Sigmoid colon (tissue), 7 donors: ENCODE results near the gene ANO2. TPM values are rescaled to one million over a fixed set of nuclear protein-coding genes. Genes with fewer than 3 reads are reported as not detected.

Experiments used
- DNase-seq: peaks from one replicate; pipeline ENCODE4 v3.0.0-alpha.2; 2019
- H3K27ac ChIP-seq, 4 donors: fragments of 200-600 bp; sonication (generic); one replicate each; pipeline ENCODE4 v1.5.1; 2016 to 2019; ENCODE audit warnings: mild to moderate bottlenecking in 1 of 4
- H3K27me3 ChIP-seq, 3 donors: fragments of 200-600 bp; sonication (generic); one replicate each; pipeline ENCODE4 v1.5.1; 2019; ENCODE audit warnings: mild to moderate bottlenecking in 1 of 3
- H3K36me3 ChIP-seq, 4 donors: fragments of 200-600 bp; sonication (generic); one replicate each; pipeline ENCODE4 v1.5.1; 2016 to 2019
- H3K4me1 ChIP-seq, 4 donors: fragments of 200-600 bp; sonication (generic); one replicate each; pipeline ENCODE4 v1.5.1; 2017 to 2019
- H3K4me3 ChIP-seq, 4 donors: fragments of 200-600 bp; sonication (generic); one replicate each; pipeline ENCODE4 v1.5.1; 2017 to 2019; ENCODE audit warnings: mild to moderate bottlenecking in 2 of 4, moderate library complexity in 1 of 4
- H3K9me3 ChIP-seq, 4 donors: fragments of 200-600 bp in 3 of 4; sonication (generic) in 3 of 4; one replicate each; pipeline versions ENCODE4 v1.5.1 to v1.6.1; 2013 to 2019
- CTCF ChIP-seq, 4 experiments: fragments of 450-650 bp in 3 of 4; fragments of 200-600 bp in 1 of 4; IDR thresholded peaks; one replicate each; pipeline ENCODE4 v1.5.1; 2016 to 2019; ENCODE audit warnings: antibody characterized with exemption in 4 of 4, mild to moderate bottlenecking in 3 of 4, moderate library complexity in 2 of 4
- EP300 ChIP-seq, 4 donors: sonication (generic); formaldehyde crosslinking; IDR thresholded peaks; one replicate each; pipeline ENCODE4 v1.6.1; 2017; ENCODE audit warnings: antibody characterized with exemption in 4 of 4
- POLR2A ChIP-seq, 2 donors: fragments of 450-650 bp; IDR thresholded peaks; one replicate each; pipeline ENCODE4 v1.6.1; 2016; ENCODE audit warnings: antibody characterized with exemption in 2 of 2, mild to moderate bottlenecking in 2 of 2, moderate library complexity in 2 of 2
- POLR2AphosphoS5 ChIP-seq, 4 donors: sonication (generic); formaldehyde crosslinking; IDR thresholded peaks; one replicate each; pipeline ENCODE4 v1.6.1; 2017; ENCODE audit warnings: antibody characterized with exemption in 4 of 4
- WGBS, 2 donors: extraction: QIAGEN DNeasy Blood & Tissue Kit; methylation state at CpG; one replicate each; pipeline ENCODE4 v1.1.7; 2013; 5-methylcytosine and 5-hydroxymethylcytosine counted together
- intact Hi-C: fragments of 100-400 bp; cut with DNase I; formaldehyde crosslinking; loops from one replicate; pipeline ENCODE4 v1.15.1; 2023
- polyA plus RNA-seq, 3 donors: library from polyadenylated mRNA; stranded (reverse); fragments of 200-250 nt; gene quantifications; one replicate each; pipeline ENCODE4 v1.2.3, GENCODE V29; 2013
- total RNA-seq, 4 donors: library from RNA; depleted of rRNA; stranded (reverse); fragments of >200 nt; gene quantifications; one replicate each; pipeline ENCODE4 v1.1.0, GENCODE V29; 2016
- donor health status: healthy with polysubstance abuse.
- donor health status: Bipolar disorder and iron deficiency.
- donor health status: healthy.

ANO2 gene
- total and polyA plus RNA-seq, 7 donors: 0.46 to 4.3 (median 1.8) TPM; not detected in 1

- 86% methylated on average over 4 of the region's 4 CpGs for WGBS, 2 donors
Measured at GRCh38 chr12:5581616-5582015, 363.4 kb downstream of the ANO2 start.

GRCh38 chr12:5581019-5581418 lies 364.0 kb downstream of the ANO2 start:
- Histone ChIP-seq H3K9me3 (no peaks in the 10 kb centered on the region), H3K27me3 (no peaks in the 10 kb centered on the region), H3K27ac (no peak overlapping the region), H3K4me1 (peaks cover 0 to 6% (median 0%) of the 10 kb centered on the region in 4 donors), H3K36me3 (no peaks in the 10 kb centered on the region), H3K4me3 (no peak overlapping the region)
- TF ChIP-seq EP300 (IDR thresholded peaks at IDR 0.05) (no peak), POLR2AphosphoS5 (IDR thresholded peaks at IDR 0.05) (no peak), CTCF (IDR thresholded peaks at IDR 0.05) (no peak), POLR2A (IDR thresholded peaks at IDR 0.05) (no peak)
- WGBS, 2 donors: 57 to 69% methylated on average over 3 of the region's 3 CpGs
- intact Hi-C loops: no loop called here
- DNase-seq: no peak

More at GRCh38 chr12:5581616-5582015, 363.4 kb downstream of the ANO2 start:
- intact Hi-C loops: no loop called here
- TF ChIP-seq POLR2A (IDR thresholded peaks at IDR 0.05): no peak
- TF ChIP-seq CTCF (IDR thresholded peaks at IDR 0.05): no peak
- no peak for TF ChIP-seq POLR2AphosphoS5 (IDR thresholded peaks at IDR 0.05)
- no peak for TF ChIP-seq EP300 (IDR thresholded peaks at IDR 0.05)
- no peak for DNase-seq
- Histone ChIP-seq H3K9me3 (no peaks in the 10 kb centered on the region), H3K27ac (no peak overlapping the region), H3K36me3 (no peaks in the 10 kb centered on the region), H3K27me3 (no peaks in the 10 kb centered on the region), H3K4me1 (peaks cover 0 to 6% (median 0%) of the 10 kb centered on the region in 4 donors), H3K4me3 (no peak overlapping the region)

DNA sequence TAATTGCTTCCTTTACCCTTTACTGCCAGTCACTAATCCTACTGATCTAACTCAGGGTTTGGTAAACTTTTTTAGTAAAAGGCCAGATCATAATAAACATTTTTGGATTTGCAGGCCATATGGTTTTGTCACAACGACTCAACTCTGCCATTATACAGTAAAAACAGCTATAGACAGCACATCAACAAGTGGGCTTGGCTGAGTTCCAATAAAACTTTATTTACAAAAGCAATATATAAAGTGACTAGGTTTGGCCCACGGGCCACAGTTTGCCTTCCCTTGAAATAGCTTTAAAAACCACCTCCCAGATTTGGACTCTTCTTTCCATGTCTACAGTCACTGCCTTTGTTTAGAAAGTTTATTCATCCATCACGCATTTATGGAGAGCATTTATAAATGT lies 366.3 kb downstream of the ANO2 start:
- Histone ChIP-seq H3K4me1 (peaks cover 0 to 6% (median 0%) of the 10 kb centered on the region in 4 donors), H3K9me3 (no peaks in the 10 kb centered on the region), H3K27me3 (no peaks in the 10 kb centered on the region), H3K36me3 (no peaks in the 10 kb centered on the region), H3K4me3 (no peak overlapping the region), H3K27ac (no peak overlapping the region)
- intact Hi-C loops: no loop called here
- WGBS, 2 donors: 11 to 48% methylated on average over 3 of the region's 3 CpGs
- no peak for DNase-seq
- TF ChIP-seq CTCF (IDR thresholded peaks at IDR 0.05) (no peak), EP300 (IDR thresholded peaks at IDR 0.05) (no peak), POLR2AphosphoS5 (IDR thresholded peaks at IDR 0.05) (no peak), POLR2A (IDR thresholded peaks at IDR 0.05) (no peak)

DNA sequence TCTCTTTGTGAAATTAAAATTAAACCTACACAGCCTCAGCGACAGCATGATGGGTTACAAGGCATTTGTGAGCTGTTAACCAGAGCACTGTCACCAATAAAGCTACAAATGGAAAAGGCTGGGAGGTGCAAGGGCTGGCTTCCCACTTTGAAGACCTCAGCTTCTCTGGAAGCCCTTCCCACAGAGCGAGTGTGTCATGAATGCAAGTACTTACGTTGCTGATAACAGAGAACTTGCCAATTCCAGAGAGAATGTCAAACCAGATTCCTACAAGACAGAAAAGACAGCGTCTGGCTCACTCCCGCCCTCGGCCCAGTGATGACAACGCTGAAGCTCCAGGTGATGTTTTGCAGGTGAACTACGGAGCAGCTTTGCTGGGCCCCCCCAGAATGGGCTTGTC lies 367.3 kb downstream of the ANO2 start:
- no peak overlapping the region for H3K27ac ChIP-seq
- intact Hi-C loops: no loop called here
- TF ChIP-seq POLR2AphosphoS5 (IDR thresholded peaks at IDR 0.05) (no peak), CTCF (IDR thresholded peaks at IDR 0.05) (no peak), EP300 (IDR thresholded peaks at IDR 0.05) (no peak), POLR2A (IDR thresholded peaks at IDR 0.05) (no peak)
- H3K36me3 ChIP-seq: no peaks in the 10 kb centered on the region
- H3K4me3 ChIP-seq: no peak overlapping the region
- H3K27me3 ChIP-seq: no peaks in the 10 kb centered on the region
- DNase-seq: no peak
- H3K4me1 ChIP-seq: peaks cover 0 to 6% (median 0%) of the 10 kb centered on the region in 4 donors
- H3K9me3 ChIP-seq: no peaks in the 10 kb centered on the region
- 61 to 78% methylated on average over 8 of the region's 8 CpGs for WGBS, 2 donors

- intact Hi-C loops: no loop called here
- peaks cover 0 to 6% (median 0%) of the 10 kb centered on the region in 4 donors for H3K4me1 ChIP-seq
Measured at GRCh38 chr12:5577211-5577612, 367.8 kb downstream of the ANO2 start.

More at GRCh38 chr12:5577211-5577612, 367.8 kb downstream of the ANO2 start:
- H3K36me3 ChIP-seq: no peaks in the 10 kb centered on the region
- no peak overlapping the region for H3K4me3 ChIP-seq
- DNase-seq: no peak
- no peak overlapping the region for H3K27ac ChIP-seq
- H3K27me3 ChIP-seq: no peaks in the 10 kb centered on the region
- WGBS, 2 donors: 20 to 58% methylated on average over 3 of the region's 3 CpGs
- TF ChIP-seq EP300 (IDR thresholded peaks at IDR 0.05) (no peak), POLR2A (IDR thresholded peaks at IDR 0.05) (no peak), POLR2AphosphoS5 (IDR thresholded peaks at IDR 0.05) (no peak), CTCF (IDR thresholded peaks at IDR 0.05) (no peak)
- no peaks in the 10 kb centered on the region for H3K9me3 ChIP-seq
